ENCODE data around the gene SLC9A8. TPM values are rescaled to one million over a fixed set of nuclear protein-coding genes. Genes with fewer than 3 reads are reported as not detected.

Gene SLC9A8
- total and polyA plus RNA-seq, 2 donors (not counting 3 experiments of a cell fraction or from before 2014, with no cell fraction given): 5.1 to 14.4 TPM

- DNase-seq (ENCODE audit: low read depth, low spot score): no peak
- no peak overlapping the region for H3K27ac ChIP-seq (ENCODE audit: insufficient read depth, low read depth, low read length)
- H3K4me3 ChIP-seq (replicated peaks in 1 of 3; ENCODE audit: insufficient read depth in 1 of 3, low read depth in 1 of 3, low read length in 3 of 3): no peak overlapping the region
- FAIRE-seq: no peak
- H3K36me3 ChIP-seq (ENCODE audit: control insufficient read depth in 2 of 2, extremely low read depth in 1 of 2, insufficient read depth in 2 of 2, low read length in 2 of 2): peaks cover 0 to 13% of the 10 kb centered on the region in 2 experiments
- H3K27me3 ChIP-seq (ENCODE audit: control insufficient read depth in 2 of 2, insufficient read depth in 2 of 2, low read length in 2 of 2): no peaks in the 10 kb centered on the region
- H4K20me1 ChIP-seq (replicated peaks; ENCODE audit: control insufficient read depth, extremely low read depth, insufficient read depth, low read length): no peaks in the 10 kb centered on the region
- no peak overlapping the region for H3K4me2 ChIP-seq (ENCODE audit: insufficient read depth, low read length)
- dilution Hi-C loops (cut with MboI; ENCODE audit: extremely low pct_ligation_motif_present, low sequenced_read_pairs): no loop called here
- ChIA-PET POLR2A (no interaction called here), CTCF (interaction anchor here (0.6 to 6.6 kb wide), 29 partner anchors 9 to 502 kb away, joined by 3 to 69 read pairs (median 6); no protein-coding TSS in a partner anchor)
- no peaks in the 10 kb centered on the region for H3K79me2 ChIP-seq (ENCODE audit: control insufficient read depth, insufficient read depth, low read length)
- peaks cover 20% of the 10 kb centered on the region for H3K4me1 ChIP-seq (ENCODE audit: control insufficient read depth, extremely low read depth, insufficient read depth, low read length)
- no peak overlapping the region for H2AFZ ChIP-seq (ENCODE audit: low read depth, low read length)
- TF ChIP-seq EZH2 (IDR thresholded peaks at IDR 0.05; ENCODE audit: borderline replicate concordance, low read depth, low read length, severe bottlenecking): no peak
- TF ChIP-seq MYC (IDR thresholded peaks at IDR 0.05; ENCODE audit: low read depth, low read length): no peak
- no peak for TF ChIP-seq POLR2A (IDR thresholded peaks at IDR 0.05; ENCODE audit: low read depth, low read length)
- no peak for TF ChIP-seq JUN (IDR thresholded peaks at IDR 0.05; ENCODE audit: borderline replicate concordance, insufficient read depth, insufficient read length, low read depth)
- no peak for TF ChIP-seq CTCF (IDR thresholded peaks at IDR 0.05; ENCODE audit: extremely low read depth in 1 of 2, insufficient read depth in 1 of 2, low read depth in 1 of 2, low read length in 2 of 2)
- TF ChIP-seq MAX (IDR thresholded peaks at IDR 0.05; ENCODE audit: insufficient read depth, insufficient read length): no peak
- TF ChIP-seq FOS (IDR thresholded peaks at IDR 0.05; ENCODE audit: borderline replicate concordance, insufficient read depth, low read length): no peak
- TF ChIP-seq POLR2AphosphoS5 (IDR thresholded peaks at IDR 0.05; ENCODE audit: insufficient read depth, low read depth, low read length): no peak
- TF ChIP-seq GATA2 (IDR thresholded peaks at IDR 0.05; ENCODE audit: insufficient read depth, insufficient read length, low read depth, low read length): no peak
- intact Hi-C loops (cut with micrococcal nuclease): loop anchor here (1.0 kb wide), 2 partner anchors 276 to 346 kb away; no protein-coding TSS in a partner anchor
- no peaks in the 10 kb centered on the region for H3K9me3 ChIP-seq (replicated peaks; ENCODE audit: control insufficient read depth, insufficient read depth, low read length)
- BruUV-seq (replicated peaks): no TSS peak
- no peak overlapping the region for H3K9ac ChIP-seq (replicated peaks; ENCODE audit: extremely low read depth, insufficient read depth, low read length)
- no peaks in the 10 kb centered on the region for H3K9me1 ChIP-seq (replicated peaks; ENCODE audit: control insufficient read depth, extremely low read depth, insufficient read depth, low read length)
Observed at GRCh38 chr20:49887251-49888211, 74.9 kb downstream of the SLC9A8 start.

Data from endothelial cell of umbilical vein (primary cell).